ELF-1 (cell line): ENCODE measurements around the gene ADAM12.

ENCODE experiments used
- DNase-seq: peaks from one replicate; pipeline ENCODE4 v3.0.0-alpha.2; 2016; ENCODE audit warnings: low read depth, low spot score

ADAM12 gene

GRCh38 chr10:126215746-126216631 lies 172.3 kb downstream of the ADAM12 start:
- peak; percentile 70 for DNase-seq

DNA sequence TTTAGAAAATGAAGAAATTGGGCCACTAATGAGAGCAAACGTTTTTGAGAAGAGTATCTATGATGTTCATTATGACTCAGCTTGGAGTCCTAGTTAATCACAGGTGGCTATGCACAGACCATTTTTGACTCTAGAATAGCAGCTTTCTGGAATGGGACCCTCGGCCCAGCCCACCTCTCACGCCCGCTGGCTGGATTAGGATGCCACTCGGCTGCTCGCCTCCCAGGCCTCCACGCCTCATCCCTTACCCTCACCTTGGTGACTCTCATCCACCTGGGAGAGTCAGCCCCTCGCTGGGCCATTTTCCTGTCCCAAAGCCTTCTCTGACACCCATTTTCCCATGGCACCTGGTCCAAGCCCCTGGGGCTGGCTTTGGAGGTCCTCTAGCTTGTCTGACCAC lies 173.6 kb downstream of the ADAM12 start:
- DNase-seq: no peak

DNA sequence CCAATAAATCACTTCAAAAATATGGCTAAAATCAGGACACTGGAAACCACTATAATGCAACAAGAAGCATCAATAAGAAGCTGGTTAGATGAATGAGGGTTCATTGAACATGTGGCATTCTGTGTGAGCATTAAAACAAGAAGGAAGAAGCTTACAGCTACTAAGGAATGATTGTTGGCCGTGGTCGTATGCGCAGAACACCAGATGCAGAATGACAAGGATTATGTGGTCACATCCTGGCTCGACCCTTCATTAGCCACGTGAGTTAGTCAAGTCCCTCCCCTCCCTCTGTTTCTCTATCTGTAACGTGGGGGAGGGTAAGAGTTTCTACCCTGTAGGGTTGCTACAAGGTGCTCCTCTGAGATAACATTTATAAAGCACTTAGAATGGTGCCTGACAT lies 174.3 kb downstream of the ADAM12 start:
- DNase-seq: no peak

- no peak for DNase-seq
Observed at GRCh38 chr10:126212738-126213137, 175.5 kb downstream of the ADAM12 start.

- no peak for DNase-seq
Observed at GRCh38 chr10:126210051-126210651, 178.1 kb downstream of the ADAM12 start.

- no peak for DNase-seq
Observed at GRCh38 chr10:126209451-126209850, 178.8 kb downstream of the ADAM12 start.

GRCh38 chr10:126208726-126209302 lies 179.5 kb downstream of the ADAM12 start:
- no peak for DNase-seq

GRCh38 chr10:126207851-126208250 lies 180.4 kb downstream of the ADAM12 start:
- DNase-seq: no peak

DNA sequence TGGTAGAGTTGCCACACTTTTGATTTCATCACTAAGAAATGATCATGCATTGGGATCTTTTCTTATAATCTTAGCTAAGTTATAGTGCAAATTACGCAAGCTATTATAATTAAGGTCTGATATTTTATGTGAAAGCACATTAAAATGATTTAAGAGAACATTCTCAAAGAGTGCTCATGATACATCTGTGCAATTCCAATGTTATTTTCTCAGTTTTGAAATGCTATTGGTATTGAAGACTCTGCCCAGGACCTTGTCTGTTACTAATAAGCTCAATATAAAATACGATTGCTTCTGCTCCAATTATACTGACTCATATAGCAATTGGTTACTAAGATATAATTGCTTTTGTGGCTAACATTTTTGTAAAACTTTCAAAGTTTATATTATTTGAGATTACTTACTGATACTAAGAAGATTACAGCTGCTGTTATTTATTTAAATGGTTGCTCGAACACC lies 180.9 kb downstream of the ADAM12 start:
- DNase-seq: no peak

DNA sequence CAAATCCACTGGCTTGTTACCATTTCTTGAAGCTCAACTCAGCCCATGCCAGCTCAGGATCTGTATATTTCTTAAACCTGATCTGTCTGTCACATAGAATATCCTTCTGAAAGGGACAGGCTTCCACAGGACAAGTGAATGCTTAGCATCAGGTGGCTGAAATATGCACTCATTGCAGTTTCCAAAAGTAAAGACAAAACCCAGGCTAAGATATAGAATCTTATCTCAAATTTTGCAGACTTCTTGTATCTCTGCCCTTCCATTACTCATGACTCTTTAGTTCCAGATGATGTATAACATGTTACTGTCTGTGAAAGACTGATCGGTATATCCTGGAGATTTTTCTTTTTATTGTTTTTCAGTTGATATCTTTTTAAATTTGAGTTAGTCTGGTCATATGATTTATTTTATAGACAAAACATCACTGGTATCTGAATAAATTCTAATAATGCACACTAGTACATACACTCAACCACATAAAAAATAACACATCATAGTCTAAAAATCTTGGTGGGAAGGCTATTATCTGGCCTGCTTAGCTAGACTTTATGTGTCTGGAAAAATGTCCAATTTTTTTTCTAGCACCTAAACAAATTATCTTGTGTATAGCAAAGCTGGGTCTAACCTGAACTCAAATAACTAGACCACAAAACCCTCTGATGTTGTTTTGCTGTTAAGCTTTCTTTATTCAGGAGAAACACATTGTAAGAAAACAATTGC lies 182.6 kb downstream of the ADAM12 start:
- no peak for DNase-seq

DNA sequence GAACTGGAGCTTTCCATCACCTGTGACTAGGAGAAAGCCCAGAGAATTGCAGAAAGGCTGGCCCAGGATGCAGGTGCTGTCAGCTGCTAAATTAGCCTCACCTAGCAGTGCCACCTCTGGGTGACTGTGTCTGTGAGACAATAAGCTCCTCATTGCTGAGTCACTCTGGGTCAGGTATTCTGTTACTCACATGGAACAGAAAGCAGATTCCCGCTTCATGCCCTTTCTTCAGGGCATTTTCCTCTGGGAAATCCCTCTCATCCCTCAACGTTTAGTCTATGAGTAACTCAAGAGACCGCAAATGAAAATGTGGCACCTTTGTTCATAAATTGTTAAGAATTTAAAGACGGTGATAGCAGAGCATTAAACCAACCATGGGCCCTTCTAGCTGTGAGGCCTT lies 184.0 kb downstream of the ADAM12 start:
- DNase-seq: no peak

DNA sequence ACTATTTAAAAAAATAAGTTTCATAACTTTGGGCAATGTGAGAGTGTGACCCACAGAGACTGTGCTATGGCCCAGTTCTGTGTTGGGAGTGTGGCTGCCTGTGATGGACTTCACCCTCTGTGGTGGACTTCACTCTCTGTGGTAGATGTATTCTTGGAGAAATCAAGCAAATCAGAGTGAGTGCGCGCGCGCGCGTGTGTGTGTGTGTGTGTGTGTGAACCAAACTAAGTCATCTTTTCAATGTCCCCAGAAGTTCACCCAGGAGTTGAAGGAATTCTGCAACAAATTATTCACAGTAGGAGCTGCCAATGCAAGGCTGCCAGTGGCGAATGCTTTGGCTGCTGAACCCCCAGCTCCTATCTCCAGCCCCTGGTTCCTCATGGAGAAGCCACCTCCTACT lies 184.5 kb downstream of the ADAM12 start:
- DNase-seq: no peak

GRCh38 chr10:126201603-126202002 lies 186.7 kb downstream of the ADAM12 start:
- no peak for DNase-seq

DNA sequence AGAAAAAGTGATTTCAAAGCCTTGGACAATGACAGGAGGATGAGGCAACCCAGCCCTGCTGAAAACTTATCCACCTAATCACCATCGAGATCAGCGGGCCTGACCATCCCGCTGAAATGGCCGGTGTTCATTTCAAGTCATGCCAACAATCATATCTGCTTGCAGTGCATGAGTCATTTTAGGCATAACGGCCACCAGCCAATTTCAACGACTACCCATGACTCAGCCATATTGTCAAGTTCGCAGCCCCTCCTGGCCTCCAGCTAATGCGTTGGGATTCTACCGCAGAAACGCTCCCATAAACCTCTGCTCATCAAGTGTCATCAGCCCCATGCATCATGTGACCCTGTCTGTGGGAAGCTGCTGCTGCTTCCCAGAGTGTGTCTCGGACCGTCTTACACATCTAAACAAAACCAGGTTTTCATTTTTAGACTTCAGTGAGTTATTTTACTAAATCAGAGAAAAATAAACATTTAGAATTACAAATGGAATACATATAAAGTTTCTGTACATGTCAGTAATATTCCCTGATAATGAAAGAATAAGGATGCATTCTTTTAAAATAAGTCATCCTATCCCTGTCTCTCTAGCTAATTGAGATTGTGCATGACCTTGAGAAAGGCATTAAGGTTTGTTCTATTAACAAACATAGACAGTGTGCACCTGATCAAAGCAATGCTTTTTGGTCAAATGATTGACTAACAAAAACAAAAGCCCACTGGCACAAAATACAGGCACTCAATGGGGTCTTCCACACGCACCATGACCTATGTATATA lies 188.9 kb downstream of the ADAM12 start:
- DNase-seq: no peak

- DNase-seq: no peak
Observed at GRCh38 chr10:126198681-126199080, 189.6 kb downstream of the ADAM12 start.

DNA sequence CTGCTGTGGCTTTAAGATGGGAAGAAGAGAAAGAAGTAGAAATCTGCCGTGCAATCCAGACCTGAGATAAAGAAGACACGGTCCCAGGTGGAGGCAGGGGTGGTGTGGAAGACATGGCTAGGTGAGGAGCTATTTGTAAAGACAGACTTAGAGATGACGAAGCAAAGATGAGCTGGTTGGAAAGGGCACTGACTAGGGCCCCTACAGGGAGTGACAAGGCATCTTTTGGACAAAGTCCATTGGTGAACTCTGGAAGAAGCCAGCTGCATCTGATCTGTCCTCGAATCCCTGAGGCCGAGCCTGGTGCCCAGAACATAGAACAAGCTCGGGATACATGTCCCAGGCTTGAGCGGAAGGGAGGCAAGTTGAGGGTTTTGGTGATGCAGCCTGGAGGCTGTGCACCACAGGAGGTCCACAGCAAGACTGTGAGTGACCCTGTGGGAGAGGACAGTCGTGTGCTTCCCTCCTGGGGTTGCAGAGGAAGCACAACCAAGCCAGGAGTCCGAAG lies 191.2 kb downstream of the ADAM12 start:
- no peak for DNase-seq

- no peak for DNase-seq
Observed at GRCh38 chr10:126196281-126196680, 192.0 kb downstream of the ADAM12 start.

DNA sequence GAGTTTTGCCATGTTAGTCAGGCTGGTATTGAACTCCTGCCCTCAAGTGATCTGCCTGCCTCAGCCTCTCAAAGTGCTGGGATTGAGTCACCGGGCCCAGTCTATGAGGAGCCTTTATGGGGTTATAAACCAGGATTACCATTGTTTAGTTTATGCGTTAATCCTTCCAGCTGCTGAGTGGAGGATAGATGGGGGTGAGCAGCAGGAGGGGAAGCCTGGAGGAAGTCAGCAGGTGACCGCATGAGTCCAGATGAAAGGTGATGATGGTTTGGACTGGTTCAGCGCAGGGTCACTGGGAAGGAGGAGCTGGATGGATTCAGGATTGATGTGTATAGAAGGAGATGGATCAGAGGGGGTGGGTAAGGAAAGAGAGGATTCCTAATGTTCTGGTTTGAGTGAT lies 197.1 kb downstream of the ADAM12 start:
- no peak for DNase-seq

GRCh38 chr10:126188679-126189200 lies 199.5 kb downstream of the ADAM12 start:
- DNase-seq: no peak

- no peak for DNase-seq
Observed at GRCh38 chr10:126187399-126187798, 200.9 kb downstream of the ADAM12 start.

DNA sequence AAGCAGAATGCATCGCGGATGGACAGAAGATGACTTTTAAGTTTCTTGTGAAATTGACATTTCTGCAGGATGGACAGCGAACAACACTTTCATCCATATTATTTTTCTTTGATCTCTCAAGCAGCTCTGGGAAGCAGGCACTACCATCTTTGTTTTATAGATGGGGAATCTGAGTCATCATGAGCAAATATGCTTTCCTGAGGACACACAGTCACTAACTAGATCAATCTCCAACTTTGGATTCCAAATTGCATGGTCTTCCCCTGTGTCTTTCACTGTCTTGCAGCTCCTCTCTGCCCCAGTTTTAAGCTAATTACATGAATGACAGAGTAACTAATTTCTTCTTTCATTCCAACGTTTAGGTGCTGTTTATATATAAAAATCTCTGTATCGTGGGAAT lies 201.5 kb downstream of the ADAM12 start:
- no peak for DNase-seq
